HL-60 (cell line): ENCODE data around the gene ARMC9.

Source experiments
- POLR2AphosphoS5 ChIP-seq: IDR thresholded peaks from 2 replicates; pipeline ENCODE4 v1.6.1; 2012; ENCODE audit warnings: low read depth
- TF ChIP-seq, protein P1 (sequence below): IDR thresholded peaks from one replicate; pipeline ENCODE4 v1.5.1; 2011; ENCODE audit warnings: low read length, control low read depth, inconsistent platforms; ENCODE audit not compliant: insufficient read depth

DNA sequence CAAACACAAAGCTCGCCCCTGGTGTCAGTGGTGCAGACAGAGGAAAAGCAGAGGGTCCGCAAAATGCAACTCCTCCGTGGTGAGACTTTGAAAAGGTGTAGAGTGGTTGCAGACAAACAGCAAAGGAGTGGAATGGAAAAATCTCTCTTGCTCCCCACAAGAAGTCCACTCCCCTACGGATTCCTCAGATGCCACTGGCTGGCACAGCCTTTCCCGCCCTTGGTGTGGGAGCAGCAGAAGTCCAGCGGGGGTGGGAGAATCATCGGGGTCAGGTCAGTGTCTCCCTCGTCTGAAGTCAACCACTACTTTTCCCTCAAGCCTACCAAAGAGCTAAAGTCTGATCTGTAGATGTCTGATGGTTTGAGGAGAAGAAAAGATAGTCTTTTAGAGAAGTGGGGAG is 174.8 kb downstream of the ARMC9 start:
- TF ChIP-seq, protein P1, sequence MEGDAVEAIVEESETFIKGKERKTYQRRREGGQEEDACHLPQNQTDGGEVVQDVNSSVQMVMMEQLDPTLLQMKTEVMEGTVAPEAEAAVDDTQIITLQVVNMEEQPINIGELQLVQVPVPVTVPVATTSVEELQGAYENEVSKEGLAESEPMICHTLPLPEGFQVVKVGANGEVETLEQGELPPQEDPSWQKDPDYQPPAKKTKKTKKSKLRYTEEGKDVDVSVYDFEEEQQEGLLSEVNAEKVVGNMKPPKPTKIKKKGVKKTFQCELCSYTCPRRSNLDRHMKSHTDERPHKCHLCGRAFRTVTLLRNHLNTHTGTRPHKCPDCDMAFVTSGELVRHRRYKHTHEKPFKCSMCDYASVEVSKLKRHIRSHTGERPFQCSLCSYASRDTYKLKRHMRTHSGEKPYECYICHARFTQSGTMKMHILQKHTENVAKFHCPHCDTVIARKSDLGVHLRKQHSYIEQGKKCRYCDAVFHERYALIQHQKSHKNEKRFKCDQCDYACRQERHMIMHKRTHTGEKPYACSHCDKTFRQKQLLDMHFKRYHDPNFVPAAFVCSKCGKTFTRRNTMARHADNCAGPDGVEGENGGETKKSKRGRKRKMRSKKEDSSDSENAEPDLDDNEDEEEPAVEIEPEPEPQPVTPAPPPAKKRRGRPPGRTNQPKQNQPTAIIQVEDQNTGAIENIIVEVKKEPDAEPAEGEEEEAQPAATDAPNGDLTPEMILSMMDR: no peak
- no peak for TF ChIP-seq POLR2AphosphoS5
